Hepatocyte (in vitro differentiated cells): Measurements from ENCODE around the gene ADGRL1.

Experiments
- CTCF ChIP-seq: fragments of 200-600 bp; sonication (generic); IDR thresholded peaks from 2 replicates; pipeline ENCODE4 v1.5.1; 2016; ENCODE audit warnings: antibody characterized with exemption, mild to moderate bottlenecking; ENCODE audit not compliant: poor library complexity
- EZH2 ChIP-seq: fragments of 200-600 bp; sonication (generic); IDR thresholded peaks from 2 replicates; pipeline ENCODE4 v1.6.1; 2016; ENCODE audit warnings: antibody characterized with exemption, mild to moderate bottlenecking, borderline replicate concordance
- EZH2phosphoT487 ChIP-seq: fragments of 200-600 bp; sonication (generic); IDR thresholded peaks from one replicate; pipeline ENCODE4 v1.6.1; 2018; ENCODE audit warnings: antibody characterized with exemption, mild to moderate bottlenecking, low read depth, moderate library complexity; ENCODE audit not compliant: unreplicated experiment, severe bottlenecking

GRCh38 chr19:14162871-14163297 lies 43.1 kb downstream of the ADGRL1 start:
- TF ChIP-seq CTCF (no peak), EZH2 (no peak), EZH2phosphoT487 (no peak)
